ENCODE data around the gene ATAT1.

Gene ATAT1

GRCh38 chr6:30684386-30685156, 57.9 kb downstream of the ATAT1 start:
- DNase-seq (ENCODE audit: low read depth), result peak; percentile 44
- no peak for TF ChIP-seq CTCF (conservative IDR thresholded peaks at IDR 0.05; ENCODE audit: control insufficient read depth, insufficient read depth, low read depth, low read length)
- peak overlapping the region; percentile 92 for H3K4me3 ChIP-seq (ENCODE audit: control insufficient read depth, low read depth, low read length)

- TF ChIP-seq CTCF (conservative IDR thresholded peaks at IDR 0.05; ENCODE audit: control insufficient read depth, insufficient read depth, low read depth, low read length), result peak; percentile 33
- DNase-seq (ENCODE audit: low read depth), result peak; percentile 44
Measured at GRCh38 chr6:30685157-30686008, 58.7 kb downstream of the ATAT1 start.

GRCh38 chr6:30686009-30686907, 59.6 kb downstream of the ATAT1 start, which contains the start of gene PPP1R18:
PPP1R18 (minus strand) TSS chr6:30686645; CDS start chr6:30686018, 627 bp downstream.
- peak; percentile 63 for DNase-seq (ENCODE audit: low read depth)
- TF ChIP-seq CTCF (conservative IDR thresholded peaks at IDR 0.05; ENCODE audit: control insufficient read depth, insufficient read depth, low read depth, low read length), result no peak
- peak within 1 kb of the TSS; percentile 92 for H3K4me3 ChIP-seq (ENCODE audit: control insufficient read depth, low read depth, low read length)

More at GRCh38 chr6:30685157-30686008, 58.7 kb downstream of the ATAT1 start:
- peak overlapping the region; percentile 92 for H3K4me3 ChIP-seq (ENCODE audit: control insufficient read depth, low read depth, low read length)

- DNase-seq (ENCODE audit: low read depth), result peak; percentile 98
- no peak for TF ChIP-seq CTCF (conservative IDR thresholded peaks at IDR 0.05; ENCODE audit: control insufficient read depth, insufficient read depth, low read depth, low read length)
- peak overlapping the region; percentile 92 for H3K4me3 ChIP-seq (ENCODE audit: control insufficient read depth, low read depth, low read length)
Measured at GRCh38 chr6:30686908-30687658, 60.4 kb downstream of the ATAT1 start.

GRCh38 chr6:30687659-30688431, 61.2 kb downstream of the ATAT1 start:
- DNase-seq (ENCODE audit: low read depth), result peak; percentile 64
- peak; percentile 22 for TF ChIP-seq CTCF (conservative IDR thresholded peaks at IDR 0.05; ENCODE audit: control insufficient read depth, insufficient read depth, low read depth, low read length)
- H3K4me3 ChIP-seq (ENCODE audit: control insufficient read depth, low read depth, low read length), result peak overlapping the region; percentile 92
